ENCODE results near the gene LY6G5C.

Gene LY6G5C

DNA sequence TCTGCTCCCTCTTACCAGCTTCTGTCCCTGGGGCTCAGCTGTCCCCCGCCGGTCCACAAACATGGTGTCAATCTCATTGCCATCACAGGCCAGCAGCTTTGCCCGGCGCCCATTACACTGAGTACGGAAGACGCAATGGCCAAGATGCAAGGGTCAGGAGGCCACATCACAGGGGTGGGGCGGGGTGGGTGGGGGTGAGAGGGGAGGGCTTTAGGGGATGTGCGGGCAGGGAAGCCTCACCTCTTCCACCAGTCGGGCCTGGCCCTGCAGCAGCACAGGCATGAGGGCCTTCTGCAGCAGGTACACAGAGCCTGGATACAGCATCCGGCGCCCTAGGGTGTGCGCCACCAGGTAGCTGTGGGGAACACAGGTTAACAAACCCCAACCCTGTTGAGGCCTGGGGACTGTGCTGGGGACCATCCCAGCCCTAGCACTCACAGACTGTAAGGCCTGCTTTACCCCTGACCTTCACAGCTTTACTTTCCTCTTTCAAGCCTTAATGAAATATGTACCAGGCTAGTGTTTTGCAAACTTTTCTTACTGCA lies 10.8 kb upstream of the LY6G5C start:
- DNase-seq: no peak

GRCh38 chr6:31691078-31691463 lies 10.2 kb upstream of the LY6G5C start:
- no peak for DNase-seq

DNA sequence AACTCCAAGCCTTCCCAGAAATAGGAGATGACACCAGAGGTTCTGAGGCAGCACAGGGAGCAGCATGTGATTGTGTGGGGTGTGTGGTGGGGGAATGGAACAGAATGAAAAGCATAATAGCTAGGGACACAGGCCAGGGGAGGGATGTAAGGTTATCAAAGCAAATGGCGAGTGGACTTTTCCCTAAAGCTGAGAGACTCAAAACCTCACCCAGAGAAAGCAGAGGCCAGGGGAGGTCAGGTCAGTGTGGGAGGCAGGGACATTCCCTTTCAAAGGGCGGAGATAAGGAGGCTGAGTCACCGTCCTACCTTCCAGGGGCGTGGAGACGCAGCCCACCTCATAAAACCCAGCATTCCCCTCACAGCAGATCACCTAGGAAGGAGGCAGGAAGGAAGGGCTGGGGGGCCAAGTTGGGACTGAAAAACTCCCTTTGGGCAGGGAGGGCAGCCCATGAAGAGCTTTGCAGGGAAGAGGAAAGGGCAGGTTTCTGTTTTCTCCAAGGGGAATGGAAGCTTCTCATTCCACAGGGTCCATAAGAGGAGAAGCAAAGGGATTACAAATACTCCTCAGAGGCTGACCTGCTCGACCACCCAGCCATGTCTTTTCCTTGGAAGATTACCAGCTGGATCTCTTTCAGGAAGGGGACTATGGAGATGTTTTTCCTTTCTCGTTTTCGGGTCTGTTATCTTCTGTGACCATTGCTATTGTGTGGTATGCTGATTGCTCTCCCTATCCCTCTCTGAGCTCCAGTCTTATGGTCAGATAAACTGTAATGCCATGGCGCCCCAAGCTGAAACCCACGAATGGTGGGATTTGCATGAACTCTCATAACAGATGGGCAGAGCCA lies 9.6 kb upstream of the LY6G5C start:
- DNase-seq: no peak

GRCh38 chr6:31689249-31690110 lies 8.6 kb upstream of the LY6G5C start:
- DNase-seq: no peak

- no peak for DNase-seq
These were observed 7.2 kb upstream of the LY6G5C start for GRCh38 chr6:31687860-31688693.

DNA sequence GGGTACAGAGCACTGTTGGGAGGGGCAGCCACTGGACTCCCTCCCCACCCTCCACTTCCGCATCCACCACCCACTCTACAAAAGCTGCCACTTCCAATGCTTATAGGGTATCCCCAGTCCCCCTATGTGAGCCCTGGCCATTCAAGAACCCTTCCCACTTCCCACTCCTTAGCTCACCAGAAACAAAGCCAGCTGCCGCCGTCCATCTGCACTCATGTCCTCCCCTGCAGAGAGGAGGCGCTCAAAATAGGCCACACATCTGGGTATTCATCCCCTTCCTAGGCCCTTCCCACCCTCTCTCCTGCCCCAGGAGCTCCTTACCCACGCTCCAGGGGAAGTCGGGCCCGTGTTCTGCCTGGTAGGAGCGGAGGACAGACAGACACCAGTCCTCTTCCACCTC lies 6.5 kb upstream of the LY6G5C start:
- no peak for DNase-seq

GRCh38 chr6:31686483-31686882 lies 5.6 kb upstream of the LY6G5C start:
- no peak for DNase-seq

DNA sequence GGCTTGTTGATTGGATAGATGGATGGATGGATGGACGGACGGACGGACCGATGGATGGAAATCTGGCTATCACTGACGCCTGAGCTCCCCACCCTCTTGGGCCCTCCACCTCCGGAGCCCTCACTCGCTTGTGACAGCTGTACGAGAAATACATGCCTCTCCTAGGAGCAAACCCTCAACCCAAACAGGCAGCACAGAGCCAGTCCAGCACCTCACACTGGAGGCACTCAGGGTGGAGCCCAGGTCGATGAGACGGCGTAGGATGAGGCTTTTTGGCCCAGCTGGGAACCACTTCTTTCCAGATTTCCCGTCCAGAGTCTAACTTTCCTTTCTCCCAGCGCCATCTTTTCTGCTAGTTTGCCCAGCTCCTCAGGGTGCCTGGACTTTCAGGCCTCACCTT lies 2.7 kb upstream of the LY6G5C start:
- DNase-seq: no peak

- peak in 21 of 51 donors; percentile 4 to 69 (median 26) for DNase-seq
These were observed 336 bp upstream of the LY6G5C start for GRCh38 chr6:31681135-31681671.

DNA sequence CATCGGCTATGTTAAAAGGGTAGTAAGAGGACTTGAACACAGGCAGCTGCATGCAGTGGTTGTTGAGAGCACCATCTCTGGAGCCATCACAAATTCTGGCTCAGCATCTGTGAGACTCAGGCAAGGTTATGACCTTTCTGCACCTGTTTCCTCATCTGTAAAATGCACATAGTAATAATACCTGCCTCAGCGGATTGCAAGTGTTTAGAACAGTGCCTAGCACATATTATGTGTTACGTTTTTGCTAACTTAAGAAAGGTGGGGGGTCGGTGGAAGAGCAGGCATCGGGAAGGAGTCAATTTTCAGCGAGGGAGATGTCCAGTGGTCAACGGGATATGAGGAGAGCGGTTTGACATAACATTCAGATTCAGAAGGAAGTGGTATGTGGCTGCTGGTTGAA lies 2.9 kb downstream of the LY6G5C start:
- no peak for DNase-seq

GRCh38 chr6:31676904-31677303 lies 4.0 kb downstream of the LY6G5C start:
- DNase-seq: no peak

DNA sequence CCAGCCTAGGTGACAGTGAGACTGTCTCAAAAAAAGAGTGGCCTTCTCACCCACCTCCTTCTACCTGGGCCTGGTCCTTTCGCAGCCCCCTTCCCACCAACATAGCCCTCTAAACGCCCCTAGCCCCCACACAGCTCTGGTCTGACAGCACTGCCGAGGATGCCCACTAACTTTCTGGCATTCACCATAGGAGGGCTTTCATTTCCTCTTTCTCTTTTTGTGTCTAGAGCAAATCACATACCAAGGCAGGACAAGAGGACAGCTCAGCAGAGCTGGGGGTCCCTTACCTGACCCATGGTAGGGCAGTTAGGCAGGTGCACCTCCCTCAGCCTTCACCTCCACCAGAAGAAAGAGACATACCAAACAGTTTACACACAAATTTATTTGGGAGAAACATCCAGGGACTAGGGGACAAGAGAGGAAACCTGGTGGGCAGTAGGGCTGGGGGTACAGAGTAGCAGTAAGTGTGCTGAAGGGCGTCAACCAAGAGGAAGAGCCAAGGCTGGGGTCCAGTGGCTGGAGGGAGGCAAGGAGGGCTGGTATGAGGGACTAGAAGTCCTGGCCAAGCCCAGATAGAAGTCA lies 4.5 kb downstream of the LY6G5C start:
- DNase-seq: no peak

DNA sequence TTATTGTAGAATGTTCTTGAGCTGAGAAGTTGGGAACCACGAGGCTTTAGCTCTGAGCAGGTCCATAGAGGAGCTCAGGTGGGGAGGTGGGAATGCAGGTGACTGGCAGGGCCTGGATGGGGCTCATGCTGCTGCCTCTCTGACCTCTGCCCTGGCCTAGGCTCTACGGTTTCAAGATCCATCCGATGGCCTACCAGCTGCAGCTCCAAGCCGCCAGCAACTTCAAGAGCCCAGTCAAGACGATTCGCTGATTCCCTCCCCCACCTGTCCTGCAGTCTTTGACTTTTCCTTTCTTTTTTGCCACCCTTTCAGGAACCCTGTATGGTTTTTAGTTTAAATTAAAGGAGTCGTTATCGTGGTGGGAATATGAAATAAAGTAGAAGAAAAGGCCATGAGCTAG lies 11.2 kb downstream of the LY6G5C start, which contains the start of gene LY6G5B:
Gene LY6G5B, plus strand, starts transcription at position 301 of the 400 bp plus-strand sequence. CDS start 975 bp downstream, outside the sequence.
- no peak for DNase-seq

GRCh38 chr6:31666337-31666965 lies 14.4 kb downstream of the LY6G5C start:
- peak in 1 of 51 donors; percentile 40 for DNase-seq

GRCh38 chr6:31665501-31666336 lies 15.1 kb downstream of the LY6G5C start, which contains the start of gene CSNK2B:
Gene CSNK2B, plus strand, starts transcription at chr6:31666080. Its CDS starts 752 bp downstream, at chr6:31666832.
- DNase-seq: peak in 50 of 51 donors; percentile 79 to 99 (median 98)

- DNase-seq: peak in 50 of 51 donors; percentile 46 to 94 (median 78)
These were observed 15.9 kb downstream of the LY6G5C start, which contains the start of gene GPANK1 for GRCh38 chr6:31664790-31665500. Gene GPANK1, minus strand, starts transcription at chr6:31664997. Its CDS starts 519 bp downstream, at chr6:31664478.

DNA sequence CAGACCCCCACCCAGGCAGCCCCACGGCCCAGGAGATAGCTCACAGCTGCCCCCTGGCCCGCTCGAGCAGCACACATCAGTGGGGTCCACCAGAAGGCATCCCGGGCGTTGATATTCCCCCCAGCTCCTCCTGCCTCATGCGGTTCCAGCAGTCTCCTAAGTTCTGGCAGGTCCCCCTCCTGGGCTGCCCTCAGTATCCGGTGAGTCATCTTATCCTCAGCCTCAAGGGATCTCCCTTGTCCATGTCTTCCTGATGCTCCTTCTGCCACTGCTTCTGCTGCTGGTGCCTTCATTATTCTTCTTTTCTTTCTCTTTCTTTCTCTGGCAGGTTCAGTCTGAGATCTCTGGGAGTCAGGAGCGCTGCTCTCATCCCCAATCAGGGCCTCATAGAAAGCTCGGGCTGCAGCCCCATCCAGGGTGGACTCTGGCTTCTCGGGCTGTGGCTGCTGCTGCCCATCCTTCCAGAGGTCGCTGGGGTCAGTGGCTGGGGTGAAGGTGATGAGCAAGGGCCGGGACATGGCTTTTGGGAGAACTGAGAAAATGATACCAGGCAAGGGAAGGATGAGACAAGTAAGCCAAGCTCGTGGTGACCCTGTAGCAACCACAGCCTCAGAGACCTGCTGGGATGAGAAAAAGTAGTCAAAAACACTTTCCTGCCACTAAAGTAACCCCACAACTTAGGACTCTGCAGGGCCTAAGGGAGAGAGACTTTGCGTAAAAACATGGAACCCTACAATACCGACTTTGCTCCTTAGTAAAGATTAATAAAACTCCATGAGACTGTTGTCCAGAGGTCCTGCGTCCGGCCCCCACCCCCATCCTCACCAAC lies 16.7 kb downstream of the LY6G5C start:
- peak in 3 of 51 donors; percentile 5 to 13 (median 6) for DNase-seq

Measured in hypothalamus (tissue), 51 donors.